SH-SY5Y (cell line): Measurements from ENCODE around the gene MOB2.

Source experiments
- GATA2 ChIP-seq: IDR thresholded peaks from 2 replicates; pipeline ENCODE4 v1.6.1; 2011; ENCODE audit warnings: mild to moderate bottlenecking, low read depth, low read length
- GATA3 ChIP-seq: IDR thresholded peaks from 2 replicates; pipeline ENCODE4 v1.6.1; 2011; ENCODE audit warnings: low read depth, mild to moderate bottlenecking, low read length, moderate library complexity

MOB2 gene

GRCh38 chr11:1456596-1457325 is 29.8 kb downstream of the MOB2 start:
- TF ChIP-seq GATA2 (no peak), GATA3 (no peak)

GRCh38 chr11:1456176-1456575 is 30.4 kb downstream of the MOB2 start:
- TF ChIP-seq GATA2 (no peak), GATA3 (no peak)

- TF ChIP-seq GATA3 (no peak), GATA2 (no peak)
Observed at GRCh38 chr11:1455763-1456060, 30.9 kb downstream of the MOB2 start.

GRCh38 chr11:1455032-1455762 is 31.4 kb downstream of the MOB2 start:
- no peak for TF ChIP-seq GATA3
- TF ChIP-seq GATA2, result no peak

- TF ChIP-seq GATA3 (no peak), GATA2 (no peak)
Observed at GRCh38 chr11:1454576-1454975, 32.0 kb downstream of the MOB2 start.

- TF ChIP-seq GATA2 (no peak), GATA3 (no peak)
Observed at GRCh38 chr11:1453611-1454034, 33.0 kb downstream of the MOB2 start.

- TF ChIP-seq GATA2 (no peak), GATA3 (no peak)
Observed at GRCh38 chr11:1452744-1453143, 33.8 kb downstream of the MOB2 start.

GRCh38 chr11:1451781-1452470 is 34.7 kb downstream of the MOB2 start:
- TF ChIP-seq GATA2 (no peak), GATA3 (no peak)

GRCh38 chr11:1450949-1451710 is 35.4 kb downstream of the MOB2 start:
- no peak for TF ChIP-seq GATA3
- no peak for TF ChIP-seq GATA2

GRCh38 chr11:1450344-1450875 is 36.2 kb downstream of the MOB2 start:
- TF ChIP-seq GATA3 (no peak), GATA2 (no peak)

GRCh38 chr11:1449490-1450243 is 36.9 kb downstream of the MOB2 start:
- TF ChIP-seq GATA2, result no peak
- no peak for TF ChIP-seq GATA3

GRCh38 chr11:1448882-1449281 is 37.7 kb downstream of the MOB2 start:
- TF ChIP-seq GATA3 (no peak), GATA2 (no peak)

GRCh38 chr11:1447845-1448825 is 38.4 kb downstream of the MOB2 start:
- TF ChIP-seq GATA2 (no peak), GATA3 (no peak)
